HG03045 (cell line): ENCODE results near the gene CORO7.
"Not testable (repeated sequence)": the region's sequence is repeated elsewhere in the genome, so short reads cannot be mapped to it uniquely, and the experiment has no call there.

Source experiments
- ATAC-seq: cut with Tn5 transposase; IDR thresholded peaks from one replicate; pipeline ENCODE4 v1.9.1; 2021; ENCODE audit warnings: mild to moderate bottlenecking, moderate library complexity; ENCODE audit not compliant: unreplicated experiment

CORO7 gene

DNA sequence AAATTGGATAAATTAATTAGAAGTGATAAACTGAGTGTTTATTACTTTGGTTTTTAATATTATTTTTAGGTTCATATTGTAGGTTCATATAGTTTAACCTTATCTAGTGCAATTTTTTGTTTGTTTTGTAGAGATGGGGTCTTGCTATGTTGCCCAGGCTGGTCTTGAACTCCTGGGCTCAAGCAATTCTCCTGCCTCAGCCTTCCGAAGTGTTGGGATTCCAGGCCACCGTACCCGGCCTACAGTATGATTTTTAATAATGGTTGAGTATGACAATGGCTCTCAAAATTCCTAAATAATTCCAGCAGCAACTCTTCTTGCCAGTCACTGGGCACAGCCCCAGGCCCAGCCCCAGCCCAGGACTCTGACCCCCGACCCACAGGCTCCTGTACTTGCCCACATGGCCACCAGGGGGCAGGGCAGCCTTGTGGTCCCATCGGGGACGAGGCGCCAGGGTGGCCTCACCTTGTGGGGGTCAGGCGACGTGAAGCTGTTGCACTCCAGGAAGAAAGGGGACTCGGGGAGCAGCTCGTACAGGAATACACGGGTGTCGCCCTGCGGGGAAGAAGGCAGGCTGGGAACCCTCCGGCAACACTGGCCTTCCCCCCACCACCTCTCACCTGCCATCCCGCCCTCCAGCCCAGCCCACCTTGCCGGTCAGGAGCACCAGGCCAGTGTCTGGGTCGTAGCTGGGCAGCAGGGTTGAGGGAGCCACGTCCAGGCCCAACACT lies 57.4 kb downstream of the CORO7 start:
- no peak for ATAC-seq

DNA sequence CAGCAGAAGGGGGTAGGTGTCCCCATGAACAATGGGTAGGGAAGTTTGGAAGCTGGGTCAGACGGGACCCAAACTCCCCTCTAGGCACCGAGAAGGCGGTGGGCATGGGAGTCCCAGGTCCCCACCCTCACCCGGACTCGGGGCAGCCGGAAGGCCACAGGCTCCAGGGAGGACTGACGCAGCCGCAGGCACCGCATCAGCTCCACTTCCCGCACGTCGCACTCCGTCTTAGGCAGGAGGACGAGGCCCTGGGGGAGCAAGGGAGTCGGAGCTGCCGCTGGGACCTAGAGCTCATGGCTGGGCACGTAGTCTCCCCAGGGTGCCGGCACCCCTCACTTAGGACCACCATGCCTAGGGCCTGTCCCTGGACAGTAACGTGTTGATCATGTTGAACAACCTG lies 58.2 kb downstream of the CORO7 start:
- ATAC-seq: no peak

DNA sequence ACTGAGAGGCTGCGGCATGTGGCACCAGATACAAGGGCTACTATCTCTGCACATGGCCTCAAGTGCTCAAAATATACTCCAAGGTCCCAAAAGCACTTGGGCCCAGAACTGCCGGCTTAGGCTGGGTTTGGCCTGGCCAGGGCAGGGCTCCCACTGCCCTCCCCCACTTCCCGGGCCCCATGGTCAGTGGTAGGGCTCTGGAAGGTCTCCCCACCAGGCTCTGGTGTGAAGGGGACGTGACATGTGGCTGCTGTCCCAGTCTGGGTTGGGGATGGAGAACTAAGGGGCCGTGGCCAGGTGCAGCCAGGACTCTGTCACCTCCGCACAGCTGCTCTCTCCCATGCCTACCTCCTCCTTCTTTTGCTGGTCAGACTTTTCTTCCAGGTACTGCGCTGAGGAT lies 59.6 kb downstream of the CORO7 start:
- ATAC-seq: no peak

DNA sequence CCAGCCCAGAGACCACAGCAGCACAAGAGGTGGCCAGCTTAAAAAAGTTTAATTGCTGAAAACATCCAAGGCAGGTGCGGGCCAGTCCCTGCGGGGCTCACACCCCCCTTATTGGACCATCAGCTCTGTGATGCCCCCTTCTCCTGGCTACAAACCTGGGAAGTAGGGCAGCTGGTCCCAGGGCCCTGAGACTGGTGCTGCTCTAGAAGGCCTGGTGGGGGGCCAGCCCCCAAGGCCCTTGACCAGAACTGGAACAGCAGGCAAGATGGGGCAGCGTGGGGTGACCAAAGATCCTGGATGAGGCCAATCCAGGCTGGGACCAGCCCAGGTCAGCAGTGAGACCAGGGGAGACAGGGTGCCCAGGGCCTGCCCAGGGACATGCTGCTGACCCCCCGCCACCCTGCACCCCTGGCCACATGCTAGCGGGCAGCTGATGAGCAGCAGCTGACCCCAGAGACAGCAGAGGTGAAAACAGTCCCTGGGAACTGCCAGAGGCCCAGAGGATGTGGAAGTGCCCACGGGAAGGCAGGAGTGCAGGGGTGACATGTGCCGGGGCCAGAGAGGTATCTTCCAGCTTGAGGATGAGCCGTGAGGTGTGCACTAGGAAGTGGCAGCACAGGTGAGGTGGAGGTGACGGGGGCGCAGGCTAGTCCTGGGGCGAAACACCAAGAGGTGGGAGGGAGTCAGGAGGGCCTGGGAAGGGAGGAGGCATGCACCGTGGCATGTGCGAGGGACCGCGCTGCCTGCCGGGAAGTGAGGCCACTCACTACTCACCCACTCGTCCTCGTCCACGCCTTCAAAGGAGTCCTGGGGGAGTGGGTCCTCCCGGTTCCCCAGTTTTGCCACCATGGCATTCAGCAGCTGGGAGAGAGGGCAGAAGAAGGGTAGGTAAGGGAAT lies 61.6 kb downstream of the CORO7 start:
- no peak for ATAC-seq

DNA sequence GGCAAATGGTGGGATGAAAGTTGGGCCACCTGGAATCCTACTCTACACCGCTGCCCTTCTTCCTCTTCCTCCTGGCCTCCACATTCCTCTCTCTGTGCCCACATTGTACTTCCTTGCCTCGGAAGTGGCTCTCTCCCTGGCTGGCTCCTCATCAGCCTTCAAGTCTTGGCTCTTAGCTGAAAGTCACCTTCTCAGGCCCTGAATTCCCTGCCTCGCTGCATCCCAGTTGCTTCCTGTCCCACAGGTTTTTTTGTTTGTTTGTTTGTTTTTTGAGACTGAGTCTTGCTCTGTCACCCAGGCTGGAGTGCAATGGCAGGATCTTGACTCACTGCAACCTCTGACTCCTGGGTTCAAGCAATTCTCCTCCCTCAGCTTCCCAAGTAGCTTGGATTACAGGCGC lies 62.7 kb downstream of the CORO7 start:
- ATAC-seq: no peak

GRCh38 chr16:4352843-4353242 lies 63.6 kb downstream of the CORO7 start:
- no peak for ATAC-seq

DNA sequence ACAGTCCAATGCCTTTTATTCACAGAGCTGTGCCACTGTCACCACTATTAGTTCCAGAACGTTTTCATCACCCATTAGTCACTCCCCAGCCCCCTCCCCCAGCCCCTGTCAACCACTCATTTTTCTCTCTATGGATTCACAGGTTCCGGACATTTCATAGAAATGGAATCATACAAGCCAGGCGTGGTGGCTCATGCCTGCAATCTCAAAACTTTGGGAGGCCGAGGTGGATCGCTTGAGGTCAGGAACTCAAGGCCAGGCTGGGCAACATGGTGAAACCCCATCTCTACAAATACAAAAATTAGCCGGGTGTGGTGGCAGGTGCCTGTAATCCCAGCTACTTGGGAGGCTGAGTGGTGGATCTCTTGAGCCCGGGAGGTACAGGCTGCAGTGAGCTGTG lies 64.5 kb downstream of the CORO7 start:
- no peak for ATAC-seq

DNA sequence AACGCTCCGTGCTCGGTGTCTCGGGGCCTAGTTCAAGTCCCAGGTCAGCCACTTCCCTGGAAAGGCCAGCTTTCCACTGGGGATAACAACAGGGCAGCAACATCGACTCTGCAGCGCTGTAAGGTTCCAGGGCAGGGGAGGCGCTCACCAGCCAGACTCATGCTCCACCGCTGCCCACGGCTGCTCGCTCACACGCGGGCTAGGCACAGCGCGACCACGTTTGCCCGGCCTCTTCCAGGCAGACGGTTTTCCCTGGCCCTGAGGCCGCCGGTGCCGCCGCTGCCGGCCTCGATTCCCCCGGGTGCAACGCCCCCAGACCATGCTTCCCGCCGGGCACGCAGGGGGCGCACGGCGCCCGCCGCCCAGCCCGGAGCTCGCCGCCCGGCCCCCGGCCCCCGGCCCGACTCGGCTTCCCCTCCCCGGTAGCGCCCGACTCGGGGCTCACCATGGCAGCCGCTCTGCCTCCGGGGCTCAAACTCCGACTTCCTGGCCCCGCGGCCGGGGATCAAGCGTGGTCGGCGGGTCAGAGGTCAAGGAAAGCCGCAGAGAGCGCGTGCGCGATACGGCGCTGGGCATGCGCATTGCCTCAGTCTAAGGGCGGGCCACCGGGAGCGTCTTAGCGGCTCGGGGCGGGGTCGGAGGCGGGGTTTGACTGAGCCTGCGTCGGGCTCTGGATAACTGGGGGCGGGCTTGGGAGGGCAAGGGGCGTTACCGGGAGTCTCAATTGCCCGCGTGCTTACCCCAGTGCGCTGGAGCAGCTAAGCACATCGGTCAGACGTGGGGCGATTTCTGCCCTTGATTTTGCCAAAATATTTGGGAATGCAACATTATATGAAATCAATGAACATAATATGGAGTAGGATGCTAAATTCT lies 65.4 kb downstream of the CORO7 start, which contains the start of gene PAM16:
TSS of gene PAM16 (minus strand) at position 535 of the 873 bp plus-strand sequence. CDS start at position 448, 87 bp downstream.
- peak; percentile 88 for ATAC-seq

GRCh38 chr16:4350365-4350786 lies 66.0 kb downstream of the CORO7 start:
- no peak for ATAC-seq

- no peak for ATAC-seq
Measured at GRCh38 chr16:4349332-4349731, 67.1 kb downstream of the CORO7 start.

- ATAC-seq: no peak
Measured at GRCh38 chr16:4347765-4348509, 68.5 kb downstream of the CORO7 start.

GRCh38 chr16:4347010-4347409 lies 69.4 kb downstream of the CORO7 start:
- ATAC-seq: no peak

DNA sequence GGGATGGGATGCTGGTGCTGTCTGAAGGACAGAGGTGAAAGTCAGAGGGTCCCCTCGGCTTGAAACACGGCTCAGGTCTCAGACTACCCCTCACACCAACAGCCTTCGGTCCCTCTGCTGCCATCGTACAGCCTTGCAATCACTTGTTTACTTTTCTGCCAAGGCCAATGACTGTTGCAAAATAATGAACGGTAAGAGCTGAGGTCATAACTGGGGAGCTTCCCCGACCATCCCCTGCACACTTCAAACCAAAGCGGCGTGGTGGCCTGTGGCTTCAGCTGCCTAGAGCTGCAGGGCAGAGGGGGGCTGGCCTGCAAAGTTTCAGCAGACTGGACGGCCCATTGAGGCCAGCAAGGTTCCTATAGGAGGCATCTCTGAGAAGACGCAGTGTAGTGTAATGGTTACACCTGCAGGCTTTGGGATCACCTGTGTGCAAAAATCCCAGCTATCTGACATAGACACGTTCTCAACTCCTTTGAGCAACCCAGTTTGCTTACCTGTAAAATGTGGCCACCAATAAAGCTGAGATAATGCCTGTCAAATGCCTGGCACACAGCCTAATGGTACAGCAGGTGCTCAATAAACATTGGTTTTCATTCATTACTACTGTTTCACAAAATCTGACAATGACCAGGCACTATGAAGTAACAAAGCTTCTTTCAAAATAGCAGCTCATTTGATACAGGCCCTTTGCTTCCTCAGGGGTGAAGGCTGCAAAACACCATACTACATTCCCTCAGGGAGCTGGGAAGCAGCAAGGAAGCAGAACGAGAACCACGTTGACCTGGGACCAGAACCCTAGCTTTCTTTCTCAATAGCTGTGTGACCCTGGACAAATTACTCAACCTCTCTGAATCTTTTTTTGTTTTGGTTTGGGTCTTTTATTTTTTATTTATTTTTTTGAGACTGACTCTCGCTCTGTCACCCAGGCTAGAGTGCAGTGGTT lies 70.3 kb downstream of the CORO7 start:
- no peak for ATAC-seq

DNA sequence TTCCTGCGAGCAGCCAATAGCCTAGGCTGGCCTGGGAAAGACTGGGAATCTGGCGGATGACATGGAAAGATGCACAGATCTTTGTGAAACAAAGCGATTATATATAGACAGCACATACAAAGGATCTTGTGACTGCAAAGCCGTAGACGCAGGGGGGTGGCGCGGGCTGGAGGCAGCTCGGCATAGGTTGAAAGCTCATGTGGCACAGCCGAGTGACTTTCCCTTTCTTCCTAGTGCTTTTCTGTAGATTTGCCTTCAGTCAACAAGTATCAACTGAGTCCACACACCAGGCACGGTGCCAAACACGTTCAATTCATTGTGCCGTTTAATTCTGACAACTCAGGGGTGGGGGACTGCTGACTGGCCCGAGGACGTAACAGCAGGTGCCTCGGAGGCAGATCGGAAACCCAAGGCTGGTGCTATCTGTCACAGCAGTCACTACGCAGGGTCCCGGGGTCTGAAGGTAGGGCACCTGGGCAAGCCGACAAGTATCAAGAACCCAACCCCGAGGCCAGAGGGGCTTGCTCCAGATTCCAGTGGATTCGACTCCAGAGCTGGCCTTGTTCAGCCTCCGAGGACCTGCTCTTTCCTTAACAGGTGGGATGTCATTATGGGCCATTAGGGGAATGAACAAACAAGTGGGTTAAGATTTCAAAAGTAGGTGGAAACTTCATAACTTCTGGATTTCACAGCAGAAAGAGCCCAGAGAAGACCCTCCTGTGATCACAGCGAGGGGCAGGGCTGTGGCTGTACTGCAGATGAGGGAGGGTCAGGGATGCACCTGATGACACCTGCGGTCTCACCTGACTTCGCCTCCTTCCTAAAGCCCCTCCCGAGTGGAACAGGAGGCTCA lies 71.2 kb downstream of the CORO7 start:
- no peak for ATAC-seq

DNA sequence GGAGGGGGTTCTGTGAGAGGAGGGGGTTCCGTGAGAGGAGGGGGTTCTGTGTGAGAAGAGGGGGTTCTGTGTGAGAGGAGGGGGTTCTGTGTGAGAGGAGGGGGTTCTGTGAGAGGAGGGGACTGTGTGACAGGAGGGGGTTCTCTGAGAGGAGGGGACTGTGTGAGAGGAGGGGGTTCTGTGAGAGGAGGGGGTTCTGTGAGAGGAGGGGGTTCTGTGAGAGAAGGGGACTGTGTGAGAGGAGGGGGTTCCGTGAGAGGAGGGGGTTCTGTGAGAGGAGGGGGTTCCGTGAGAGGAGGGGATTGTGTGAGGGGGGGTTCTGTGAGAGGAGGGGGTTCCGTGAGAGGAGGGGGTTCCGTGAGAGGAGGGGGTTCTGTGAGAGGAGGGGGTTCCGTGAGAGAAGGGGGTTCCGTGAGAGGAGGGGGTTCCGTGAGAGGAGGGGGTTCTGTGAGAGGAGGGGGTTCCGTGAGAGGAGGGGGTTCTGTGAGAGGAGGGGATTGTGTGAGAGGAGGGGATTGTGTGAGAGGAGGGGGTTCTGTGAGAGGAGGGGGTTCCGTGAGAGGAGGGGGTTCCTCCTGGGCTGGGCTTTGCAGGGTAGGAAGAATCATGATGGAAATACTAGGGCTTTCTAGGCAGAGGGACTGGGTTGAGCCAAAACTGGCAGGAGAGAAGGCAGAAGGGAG lies 72.0 kb downstream of the CORO7 start:
- not testable (repeated sequence) for ATAC-seq

- ATAC-seq: no peak
Measured at GRCh38 chr16:4342866-4343744, 73.3 kb downstream of the CORO7 start.

GRCh38 chr16:4341250-4341649 lies 75.1 kb downstream of the CORO7 start:
- no peak for ATAC-seq
